GM12875 (cell line): ENCODE measurements around the gene EVA1C.
"Not testable (repeated sequence)": the region's sequence is repeated elsewhere in the genome, so short reads cannot be mapped to it uniquely, and the experiment has no call there.

Experiments used
- H3K4me3 ChIP-seq: one replicate; pipeline ENCODE4 v1.5.1; 2011; ENCODE audit warnings: low read depth, low read length, control low read depth
- TF ChIP-seq, protein P1 (sequence below): IDR thresholded peaks from 2 replicates; pipeline ENCODE4 v1.5.1; 2011; ENCODE audit warnings: low read depth, mild to moderate bottlenecking, control low read depth, inconsistent platforms, low read length, moderate library complexity, borderline replicate concordance; ENCODE audit not compliant: insufficient read depth

The EVA1C gene

GRCh38 chr21:32447224-32447623 lies 34.7 kb downstream of the EVA1C start:
- TF ChIP-seq, protein P1, sequence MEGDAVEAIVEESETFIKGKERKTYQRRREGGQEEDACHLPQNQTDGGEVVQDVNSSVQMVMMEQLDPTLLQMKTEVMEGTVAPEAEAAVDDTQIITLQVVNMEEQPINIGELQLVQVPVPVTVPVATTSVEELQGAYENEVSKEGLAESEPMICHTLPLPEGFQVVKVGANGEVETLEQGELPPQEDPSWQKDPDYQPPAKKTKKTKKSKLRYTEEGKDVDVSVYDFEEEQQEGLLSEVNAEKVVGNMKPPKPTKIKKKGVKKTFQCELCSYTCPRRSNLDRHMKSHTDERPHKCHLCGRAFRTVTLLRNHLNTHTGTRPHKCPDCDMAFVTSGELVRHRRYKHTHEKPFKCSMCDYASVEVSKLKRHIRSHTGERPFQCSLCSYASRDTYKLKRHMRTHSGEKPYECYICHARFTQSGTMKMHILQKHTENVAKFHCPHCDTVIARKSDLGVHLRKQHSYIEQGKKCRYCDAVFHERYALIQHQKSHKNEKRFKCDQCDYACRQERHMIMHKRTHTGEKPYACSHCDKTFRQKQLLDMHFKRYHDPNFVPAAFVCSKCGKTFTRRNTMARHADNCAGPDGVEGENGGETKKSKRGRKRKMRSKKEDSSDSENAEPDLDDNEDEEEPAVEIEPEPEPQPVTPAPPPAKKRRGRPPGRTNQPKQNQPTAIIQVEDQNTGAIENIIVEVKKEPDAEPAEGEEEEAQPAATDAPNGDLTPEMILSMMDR, result no peak
- no peak overlapping the region for H3K4me3 ChIP-seq

GRCh38 chr21:32448803-32449594 lies 36.5 kb downstream of the EVA1C start:
- H3K4me3 ChIP-seq, result no peak overlapping the region
- TF ChIP-seq, protein P1, result no peak

GRCh38 chr21:32450881-32451701 lies 38.6 kb downstream of the EVA1C start:
- not testable (repeated sequence) for H3K4me3 ChIP-seq

GRCh38 chr21:32452191-32452590 lies 39.7 kb downstream of the EVA1C start:
- not testable (repeated sequence) for H3K4me3 ChIP-seq

- TF ChIP-seq, protein P1, result no peak
- no peak overlapping the region for H3K4me3 ChIP-seq
These were observed 40.1 kb downstream of the EVA1C start for GRCh38 chr21:32452641-32453040.

DNA sequence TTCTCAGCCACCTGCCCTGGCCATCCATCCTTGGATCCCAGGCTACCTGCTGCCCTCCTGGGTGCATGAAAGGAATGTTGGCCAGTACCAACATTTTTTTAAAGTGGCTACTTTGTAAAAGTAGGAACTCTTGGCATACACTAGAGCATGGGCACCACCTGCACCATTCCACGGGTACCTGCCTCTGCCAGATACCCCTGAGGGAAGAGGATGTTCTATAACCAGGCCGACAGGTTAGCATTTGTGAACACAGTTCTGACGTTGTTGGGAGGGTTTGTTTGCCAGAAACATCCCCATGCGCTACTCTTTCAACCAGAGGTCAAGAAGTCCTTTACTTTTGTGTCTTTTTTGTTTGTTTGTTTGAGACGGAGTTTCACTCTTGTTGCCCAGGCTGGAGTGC lies 43.0 kb downstream of the EVA1C start:
- no peak overlapping the region for H3K4me3 ChIP-seq
- TF ChIP-seq, protein P1, result no peak

GRCh38 chr21:32456497-32456918 lies 44.0 kb downstream of the EVA1C start:
- H3K4me3 ChIP-seq, result no peak overlapping the region

More at GRCh38 chr21:32456497-32456918, 44.0 kb downstream of the EVA1C start:
- TF ChIP-seq, protein P1, result no peak
